Gastrocnemius medialis (tissue), 4 donors: ENCODE data around the gene PBX2. TPM values are rescaled to one million over a fixed set of nuclear protein-coding genes. Genes with fewer than 3 reads are reported as not detected.
"Not testable (repeated sequence)": the region's sequence is repeated elsewhere in the genome, so short reads cannot be mapped to it uniquely, and the experiment has no call there.

Experiments used
- ATAC-seq, 2 donors: fragments of 150-250 bp; one replicate each; pipeline ENCODE4 v1.9.1; 2016
- DNase-seq, 2 donors: peaks; one replicate each; pipeline ENCODE4 v3.0.0-alpha.2; 2019
- H3K27ac ChIP-seq, 4 donors: fragments of 200-600 bp; sonication (generic); 1 replicate in 1 of 4; 2 replicates in 3 of 4; pipeline ENCODE4 v1.5.1; 2016 to 2018; ENCODE audit warnings: mild to moderate bottlenecking in 2 of 4, moderate library complexity in 1 of 4
- H3K27me3 ChIP-seq, 3 donors: fragments of 200-600 bp; sonication (generic) in 2 of 3; 1 replicate in 1 of 3; 2 replicates in 2 of 3; pipeline versions ENCODE4 v1.5.1 to v1.6.0; 2016 to 2019; ENCODE audit warnings: mild to moderate bottlenecking in 1 of 3, moderate library complexity in 1 of 3
- H3K36me3 ChIP-seq, 2 donors: fragments of 200-600 bp; sonication (generic) in 1 of 2; one replicate each; pipeline ENCODE4 v1.5.1; 2017 to 2018
- H3K4me1 ChIP-seq, 2 donors: fragments of 200-600 bp; sonication (generic) in 1 of 2; one replicate each; pipeline ENCODE4 v1.5.1; 2016 to 2017; ENCODE audit warnings: mild to moderate bottlenecking in 2 of 2
- H3K4me3 ChIP-seq, 4 donors: fragments of 200-600 bp; sonication (generic) in 3 of 4; 1 replicate in 1 of 4; 2 replicates in 3 of 4; pipeline ENCODE4 v1.5.1; 2016 to 2019; ENCODE audit warnings: mild to moderate bottlenecking in 2 of 4
- H3K9me3 ChIP-seq, 3 donors: fragments of 200-600 bp; sonication (generic) in 2 of 3; 1 replicate in 1 of 3; 2 replicates in 2 of 3; pipeline ENCODE4 v1.5.1; 2016 to 2019
- CTCF ChIP-seq, 5 experiments: fragments of 450-650 bp in 3 of 5; fragments of 200-600 bp in 2 of 5; sonication (generic) in 2 of 5; IDR thresholded peaks in 4 of 5; conservative IDR thresholded peaks in 1 of 5; 1 replicate in 4 of 5; 2 replicates in 1 of 5; pipeline ENCODE4 v1.5.1; 2016 to 2019; ENCODE audit warnings: antibody characterized with exemption in 5 of 5, mild to moderate bottlenecking in 3 of 5, moderate library complexity in 3 of 5
- POLR2A ChIP-seq, 2 donors: fragments of 450-650 bp; IDR thresholded peaks; one replicate each; pipeline ENCODE4 v1.6.1; 2017; ENCODE audit warnings: antibody characterized with exemption in 2 of 2, mild to moderate bottlenecking in 2 of 2, moderate library complexity in 2 of 2
- in situ Hi-C, 4 donors: fragments of 200-750 bp; cut with MboI; loops; one replicate each; pipeline versions ENCODE4 v1.15.0 to v1.8.0; 2017; ENCODE audit warnings: low sequenced_read_pairs in 4 of 4
- intact Hi-C: fragments of 100-400 bp; cut with DNase I; formaldehyde crosslinking; loops from one replicate; pipeline ENCODE4 v1.15.1; 2023; ENCODE audit warnings: low total_unique reads
- total RNA-seq, 4 donors: library from RNA; depleted of rRNA; stranded (reverse); fragments of >200 nt; gene quantifications; one replicate each; pipeline versions ENCODE4 v1.1.0 to v1.2.3, GENCODE V29; 2016

PBX2 gene
- total RNA-seq, 4 donors from 2014 or later = 24.3 to 37.6 (median 33.6) TPM

- in situ Hi-C loops = loop anchor here in 1 of 4 donors (25.0 kb wide), 1 partner anchor 184 kb away; the partner anchor contains the start of genes DXO, NELFE and SKIC2
- intact Hi-C loops = no loop called here
- DNase-seq (no peak), ATAC-seq (no peak)
- H3K9me3 ChIP-seq = no peaks in the 10 kb centered on the region
- no peak for TF ChIP-seq POLR2A (IDR thresholded peaks at IDR 0.05)
- no peak for TF ChIP-seq CTCF (IDR thresholded peaks at IDR 0.05 in 4 of 5, conservative IDR thresholded peaks at IDR 0.05 in 1 of 5)
- no peaks in the 10 kb centered on the region for H3K4me1 ChIP-seq
- H3K4me3 ChIP-seq = no peak overlapping the region
- H3K27ac ChIP-seq = no peak overlapping the region
- H3K36me3 ChIP-seq = no peaks in the 10 kb centered on the region
- H3K27me3 ChIP-seq = peaks cover 18 to 31% (median 23%) of the 10 kb centered on the region in 3 donors
These were observed 43.7 kb downstream of the PBX2 start for GRCh38 chr6:32146287-32146686.

- in situ Hi-C loops = loop anchor here in 1 of 4 donors (25.0 kb wide), 1 partner anchor 182 kb away; the partner anchor contains the start of genes DXO, NELFE and SKIC2
- intact Hi-C loops, H3K9me3 ChIP-seq, H3K4me3 ChIP-seq, H3K27ac ChIP-seq, H3K4me1 ChIP-seq, H3K36me3 ChIP-seq, ATAC-seq, DNase-seq: not testable (repeated sequence)
- peaks cover 14 to 19% (median 17%) of the 10 kb centered on the region in 3 donors for H3K27me3 ChIP-seq
These were observed 45.8 kb downstream of the PBX2 start for GRCh38 chr6:32144238-32144637.

- Histone ChIP-seq H3K4me3 (no peak overlapping the region), H3K9me3 (no peaks in the 10 kb centered on the region), H3K27me3 (no peaks in the 10 kb centered on the region), H3K36me3 (no peaks in the 10 kb centered on the region), H3K4me1 (no peaks in the 10 kb centered on the region), H3K27ac (no peak overlapping the region)
- DNase-seq (no peak), ATAC-seq (no peak)
- TF ChIP-seq CTCF (IDR thresholded peaks at IDR 0.05 in 4 of 5, conservative IDR thresholded peaks at IDR 0.05 in 1 of 5) (no peak), POLR2A (IDR thresholded peaks at IDR 0.05) (no peak)
- intact Hi-C loops (no loop called here), in situ Hi-C loops (loop anchor here in 1 of 4 donors (25.0 kb wide), 1 partner anchor 178 kb away; the partner anchor contains the start of genes DXO, NELFE and SKIC2)
These were observed 49.5 kb downstream of the PBX2 start for GRCh38 chr6:32140420-32141046.

- in situ Hi-C loops = loop anchor here in 1 of 4 donors (25.0 kb wide), 1 partner anchor 177 kb away; the partner anchor contains the start of genes DXO, NELFE and SKIC2
These were observed 50.4 kb downstream of the PBX2 start for GRCh38 chr6:32139590-32139989.

More at GRCh38 chr6:32139590-32139989, 50.4 kb downstream of the PBX2 start:
- no peaks in the 10 kb centered on the region for H3K4me1 ChIP-seq
- intact Hi-C loops = no loop called here
- no peak for DNase-seq
- TF ChIP-seq POLR2A (IDR thresholded peaks at IDR 0.05) (no peak), CTCF (IDR thresholded peaks at IDR 0.05 in 4 of 5, conservative IDR thresholded peaks at IDR 0.05 in 1 of 5) (no peak)
- H3K4me3 ChIP-seq = no peak overlapping the region
- H3K9me3 ChIP-seq = no peaks in the 10 kb centered on the region
- H3K36me3 ChIP-seq = no peaks in the 10 kb centered on the region
- ATAC-seq = no peak
- no peak overlapping the region for H3K27ac ChIP-seq
- no peaks in the 10 kb centered on the region for H3K27me3 ChIP-seq
